ENCODE data around the gene ASGR1. TPM values are rescaled to one million over a fixed set of nuclear protein-coding genes. Genes with fewer than 3 reads are reported as not detected.

Gene ASGR1
- total RNA-seq, 4 donors from 2014 or later, result 0.81 to 1.8 TPM; not detected in 2

DNA sequence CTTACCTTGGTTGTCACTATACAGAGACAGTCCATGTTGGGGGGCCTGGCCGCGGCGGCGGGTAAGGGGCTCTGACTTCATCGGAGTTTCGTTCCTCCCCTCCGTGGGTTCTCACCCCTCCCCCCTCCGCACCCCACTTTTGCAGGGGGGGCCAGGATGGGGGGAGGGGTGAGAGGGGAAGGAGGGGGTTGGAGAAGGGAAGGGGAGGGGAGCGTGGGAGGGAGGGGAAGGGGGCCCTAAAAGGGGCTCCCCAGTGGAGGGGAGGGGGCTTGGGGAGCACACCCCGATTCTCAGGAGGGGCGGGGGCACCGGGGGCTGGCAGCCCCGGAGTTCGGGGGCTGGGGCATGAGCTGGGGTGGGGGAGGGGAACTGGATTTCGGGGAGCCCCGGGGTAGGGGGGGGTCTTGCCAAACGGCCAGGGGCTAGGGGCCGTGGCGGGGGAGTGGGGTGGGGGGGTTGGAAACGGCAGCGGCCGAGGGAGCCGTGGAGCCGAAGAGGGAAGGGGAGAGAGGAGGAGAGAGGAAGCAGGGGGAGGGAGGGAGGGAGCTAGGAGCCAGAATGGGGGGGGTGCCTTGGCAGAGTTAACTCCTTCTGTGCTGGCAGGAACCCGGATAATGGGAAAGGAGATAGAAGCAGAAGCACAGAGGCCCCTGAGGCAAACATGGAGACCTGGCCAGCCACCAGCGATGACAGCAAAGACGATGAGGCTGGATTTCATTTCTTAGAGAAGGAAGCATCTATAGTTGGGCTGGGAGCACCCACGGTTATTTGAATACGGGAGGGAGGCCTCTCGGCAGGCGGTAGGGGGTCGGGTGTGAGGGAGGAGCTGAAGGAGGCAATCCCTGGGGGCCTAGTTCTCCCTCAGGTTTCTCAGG is 38.2 kb upstream of the ASGR1 start:
- TF ChIP-seq, protein P1, sequence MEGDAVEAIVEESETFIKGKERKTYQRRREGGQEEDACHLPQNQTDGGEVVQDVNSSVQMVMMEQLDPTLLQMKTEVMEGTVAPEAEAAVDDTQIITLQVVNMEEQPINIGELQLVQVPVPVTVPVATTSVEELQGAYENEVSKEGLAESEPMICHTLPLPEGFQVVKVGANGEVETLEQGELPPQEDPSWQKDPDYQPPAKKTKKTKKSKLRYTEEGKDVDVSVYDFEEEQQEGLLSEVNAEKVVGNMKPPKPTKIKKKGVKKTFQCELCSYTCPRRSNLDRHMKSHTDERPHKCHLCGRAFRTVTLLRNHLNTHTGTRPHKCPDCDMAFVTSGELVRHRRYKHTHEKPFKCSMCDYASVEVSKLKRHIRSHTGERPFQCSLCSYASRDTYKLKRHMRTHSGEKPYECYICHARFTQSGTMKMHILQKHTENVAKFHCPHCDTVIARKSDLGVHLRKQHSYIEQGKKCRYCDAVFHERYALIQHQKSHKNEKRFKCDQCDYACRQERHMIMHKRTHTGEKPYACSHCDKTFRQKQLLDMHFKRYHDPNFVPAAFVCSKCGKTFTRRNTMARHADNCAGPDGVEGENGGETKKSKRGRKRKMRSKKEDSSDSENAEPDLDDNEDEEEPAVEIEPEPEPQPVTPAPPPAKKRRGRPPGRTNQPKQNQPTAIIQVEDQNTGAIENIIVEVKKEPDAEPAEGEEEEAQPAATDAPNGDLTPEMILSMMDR (IDR thresholded peaks at IDR 0.05 in 4 of 5, conservative IDR thresholded peaks at IDR 0.05 in 1 of 5), result no peak
- TF ChIP-seq POLR2A (IDR thresholded peaks at IDR 0.05), result no peak
- peak overlapping the region; percentile 29 to 51 (median 44) for H3K4me3 ChIP-seq
- ATAC-seq (no peak), DNase-seq (no peak)
- H3K9me3 ChIP-seq, result no peaks in the 10 kb centered on the region
- in situ Hi-C loops (cut with MboI; ENCODE audit: low sequenced_read_pairs in 4 of 4) (no loop called here), intact Hi-C loops (cut with DNase I; ENCODE audit: low total_unique reads) (loop anchor here (10.0 kb wide), 1 partner anchor 617 kb away; the partner anchor contains the start of gene KDM6B)
- peak overlapping the region; percentile 56 to 99 (median 72) for H3K27ac ChIP-seq
- peaks cover 59 to 61% of the 10 kb centered on the region in 2 donors for H3K4me1 ChIP-seq
- H3K36me3 ChIP-seq, result peaks cover 0 to 18% of the 10 kb centered on the region in 2 donors
- peaks cover 3 to 9% (median 5%) of the 10 kb centered on the region in 3 donors for H3K27me3 ChIP-seq

DNA sequence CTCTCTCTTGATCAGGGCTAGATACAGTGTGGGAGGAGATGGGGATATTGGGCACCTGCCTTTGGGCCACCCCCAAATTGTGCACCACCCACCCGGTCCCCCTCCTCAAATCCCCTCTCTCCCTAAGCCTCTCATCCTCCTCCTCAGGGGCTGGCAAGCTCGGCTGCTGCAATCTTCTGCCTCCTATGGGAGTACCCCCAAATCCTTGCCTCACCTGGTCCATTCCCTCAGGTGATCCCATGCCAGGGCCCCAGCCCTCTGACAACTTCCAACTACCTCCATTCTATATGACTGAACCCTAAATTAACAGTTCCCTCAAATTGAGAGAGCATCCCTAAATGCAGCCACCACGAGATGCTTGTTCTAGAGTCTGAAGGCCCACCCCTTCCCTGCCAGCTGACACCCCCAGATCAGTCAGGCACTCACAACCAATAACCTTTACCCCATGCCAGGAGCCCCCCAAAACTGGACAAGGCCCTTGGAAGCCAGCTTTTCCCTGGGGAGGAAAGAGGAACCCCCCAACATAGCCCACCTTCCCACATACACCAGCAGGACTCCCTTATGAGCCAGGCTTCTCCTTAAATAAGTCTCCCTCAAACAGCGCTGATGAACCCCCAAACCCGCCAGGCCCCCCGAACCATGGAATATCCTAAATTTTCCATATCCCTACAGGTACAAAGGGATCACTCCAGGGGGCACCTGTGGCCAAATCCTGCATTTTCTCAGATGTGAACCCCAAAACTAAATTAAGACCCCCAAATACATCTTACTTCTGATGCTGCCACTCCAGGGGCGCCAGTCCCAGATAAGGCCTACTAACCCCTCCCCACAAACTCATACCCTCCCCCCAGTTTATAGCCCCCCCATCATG is 37.3 kb upstream of the ASGR1 start:
- Histone ChIP-seq H3K4me3 (peak overlapping the region; percentile 29 to 51 (median 44)), H3K27me3 (peaks cover 8 to 16% (median 13%) of the 10 kb centered on the region in 3 donors), H3K36me3 (peaks cover 0 to 9% of the 10 kb centered on the region in 2 donors), H3K27ac (peak overlapping the region; percentile 56 to 99 (median 72)), H3K9me3 (no peaks in the 10 kb centered on the region), H3K4me1 (peaks cover 52 to 54% of the 10 kb centered on the region in 2 donors)
- no peak for TF ChIP-seq POLR2A (IDR thresholded peaks at IDR 0.05)
- TF ChIP-seq, protein P1 (IDR thresholded peaks at IDR 0.05 in 4 of 5, conservative IDR thresholded peaks at IDR 0.05 in 1 of 5), result no peak
- in situ Hi-C loops (cut with MboI; ENCODE audit: low sequenced_read_pairs in 4 of 4), result no loop called here
- no peak for ATAC-seq
- no peak for DNase-seq
- intact Hi-C loops (cut with DNase I; ENCODE audit: low total_unique reads), result loop anchor here (10.0 kb wide), 1 partner anchor 618 kb away; the partner anchor contains the start of gene KDM6B

DNA sequence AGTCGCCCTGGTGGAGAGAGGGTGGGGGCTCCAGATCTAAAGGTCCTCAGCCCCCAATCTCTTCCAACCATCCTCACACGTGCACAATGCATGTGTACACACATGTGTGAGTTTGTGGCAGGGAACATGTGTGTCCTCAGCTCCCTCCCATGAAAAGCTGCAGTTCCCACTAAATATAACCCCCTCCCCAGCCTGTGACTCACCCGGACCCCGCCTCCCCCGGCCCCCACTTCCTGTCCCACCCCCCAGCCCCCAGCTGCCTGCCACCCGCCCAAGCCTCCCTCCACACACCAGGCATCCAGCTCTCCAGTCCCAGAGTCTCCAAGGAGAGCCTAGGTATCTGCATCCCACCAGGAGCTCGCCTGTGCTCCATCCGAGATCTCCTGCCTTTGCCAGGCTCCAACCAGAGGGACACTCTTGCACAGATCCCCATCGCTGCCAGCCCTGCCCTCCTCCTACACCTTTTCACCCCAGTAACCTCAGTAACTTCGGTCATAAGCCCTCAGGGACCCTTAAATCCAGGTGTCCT is 36.5 kb upstream of the ASGR1 start:
- peaks cover 8 to 20% (median 13%) of the 10 kb centered on the region in 3 donors for H3K27me3 ChIP-seq
- DNase-seq (no peak), ATAC-seq (no peak)
- H3K36me3 ChIP-seq, result peaks cover 0 to 2% of the 10 kb centered on the region in 2 donors
- no peak overlapping the region for H3K4me3 ChIP-seq
- H3K4me1 ChIP-seq, result peaks cover 45 to 46% of the 10 kb centered on the region in 2 donors
- intact Hi-C loops (cut with DNase I; ENCODE audit: low total_unique reads), result loop anchor here (10.0 kb wide), 1 partner anchor 619 kb away; the partner anchor contains the start of gene KDM6B
- no peak for TF ChIP-seq POLR2A (IDR thresholded peaks at IDR 0.05)
- TF ChIP-seq, protein P1 (IDR thresholded peaks at IDR 0.05 in 4 of 5, conservative IDR thresholded peaks at IDR 0.05 in 1 of 5), result no peak
- in situ Hi-C loops (cut with MboI; ENCODE audit: low sequenced_read_pairs in 4 of 4), result no loop called here
- peak overlapping the region; percentile 4 to 76 (median 64) for H3K27ac ChIP-seq
- no peaks in the 10 kb centered on the region for H3K9me3 ChIP-seq

DNA sequence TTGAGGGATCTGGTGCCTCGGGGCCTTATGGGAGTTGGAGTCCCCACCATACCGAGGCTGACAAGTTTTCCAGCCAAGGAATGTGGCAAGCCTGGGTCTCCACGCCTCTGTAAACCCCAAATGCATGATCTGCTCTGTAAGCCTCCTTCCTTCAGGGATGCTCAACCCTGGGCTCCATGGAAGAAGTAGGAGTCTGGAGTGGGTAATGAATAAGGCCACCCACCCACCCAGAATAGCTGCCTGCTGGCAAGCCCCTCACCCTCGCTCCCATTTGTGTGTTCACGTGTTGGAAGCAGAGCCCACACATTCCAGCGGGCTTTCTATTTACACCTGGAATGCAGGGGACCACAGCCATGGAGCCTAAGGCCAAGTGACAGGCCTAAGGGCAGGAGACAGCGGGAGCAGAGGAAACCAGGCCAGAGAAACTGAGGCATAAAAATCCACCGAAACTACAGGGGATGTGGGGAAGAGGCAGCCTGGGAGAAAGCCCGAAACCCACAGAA is 36.0 kb upstream of the ASGR1 start:
- Histone ChIP-seq H3K27ac (peak overlapping the region; percentile 4 to 76 (median 64)), H3K36me3 (no peaks in the 10 kb centered on the region), H3K4me1 (peaks cover 39 to 43% of the 10 kb centered on the region in 2 donors), H3K4me3 (peak overlapping the region in 3 of 4 donors; percentile 61 to 80 (median 66)), H3K9me3 (no peaks in the 10 kb centered on the region), H3K27me3 (peaks cover 8 to 20% (median 13%) of the 10 kb centered on the region in 3 donors)
- intact Hi-C loops (cut with DNase I; ENCODE audit: low total_unique reads), result loop anchor here (10.0 kb wide), 1 partner anchor 620 kb away; the partner anchor contains the start of gene KDM6B
- in situ Hi-C loops (cut with MboI; ENCODE audit: low sequenced_read_pairs in 4 of 4), result no loop called here
- ATAC-seq (no peak), DNase-seq (no peak)
- TF ChIP-seq, protein P1 (IDR thresholded peaks at IDR 0.05 in 4 of 5, conservative IDR thresholded peaks at IDR 0.05 in 1 of 5), result no peak
- no peak for TF ChIP-seq POLR2A (IDR thresholded peaks at IDR 0.05)

Data from gastrocnemius medialis (tissue), 4 donors.